GM12891 (cell line): Measurements from ENCODE around the gene GPR151. TPM values are rescaled to one million over a fixed set of nuclear protein-coding genes. Genes with fewer than 3 reads are reported as not detected.
"Not testable (repeated sequence)": the region's sequence is repeated elsewhere in the genome, so short reads cannot be mapped to it uniquely, and the experiment has no call there.

Experiments used
- DNase-seq: peaks from one replicate; pipeline ENCODE4 v3.0.0; 2011; ENCODE audit warnings: low spot score; ENCODE audit not compliant: insufficient read length
- FAIRE-seq: peaks from 2 replicates; lab custom pipeline; 2011; peaks lifted over from hg19 to GRCh38; lab: Jason Lieb, UNC
- PAX5 ChIP-seq: IDR thresholded peaks from 2 replicates; pipeline ENCODE4 v1.6.1; 2011; ENCODE audit warnings: low read length, moderate library complexity, mild to moderate bottlenecking; ENCODE audit not compliant: insufficient read depth, severe bottlenecking
- POLR2A ChIP-seq: IDR thresholded peaks from 2 replicates; pipeline ENCODE4 v1.6.1; 2011; ENCODE audit warnings: low read depth, low read length, control low read depth
- POLR2AphosphoS5 ChIP-seq: IDR thresholded peaks from 2 replicates; pipeline ENCODE4 v1.6.1; 2011; ENCODE audit warnings: low read depth, low read length, control low read depth
- POU2F2 ChIP-seq: IDR thresholded peaks from 2 replicates; pipeline ENCODE4 v1.6.1; 2011; ENCODE audit warnings: low read depth, mild to moderate bottlenecking, control low read depth, low read length, moderate library complexity
- SPI1 ChIP-seq: IDR thresholded peaks from 2 replicates; pipeline ENCODE4 v1.6.1; 2011; ENCODE audit warnings: low read depth, low read length, control low read depth
- TAF1 ChIP-seq: IDR thresholded peaks from 2 replicates; pipeline ENCODE4 v1.6.1; 2011; ENCODE audit warnings: low read depth, low read length, control low read depth
- polyA plus RNA-seq: library from polyadenylated mRNA; unstranded; fragments of >200 nt; gene quantifications from one replicate; pipeline ENCODE4 v1.2.1, GENCODE V29; 2012; ENCODE audit warnings: low read depth, missing spikeins, inconsistent platforms; ENCODE audit not compliant: missing spikeins

The GPR151 gene
- not detected for polyA plus RNA-seq

DNA sequence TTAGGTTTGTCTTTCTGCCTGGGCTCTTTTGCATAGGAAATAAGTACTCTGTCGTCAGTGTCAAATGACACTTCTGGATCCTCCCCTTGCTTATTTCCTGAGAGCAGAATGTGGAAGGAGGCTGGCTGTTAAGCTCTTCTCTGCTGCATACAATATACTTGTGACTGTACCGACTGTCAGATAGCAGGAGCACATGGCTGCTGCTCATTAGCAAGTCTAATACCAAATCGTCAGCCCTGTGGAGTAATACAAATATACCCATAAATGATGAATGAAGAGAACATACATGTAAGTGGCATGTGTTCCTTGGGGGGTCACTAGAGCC, at the start of gene GPR151:
Gene GPR151, minus strand, starts transcription at position 40 of the 325 bp plus-strand sequence. CDS start 77 bp downstream, outside the sequence.
- DNase-seq: no peak
- FAIRE-seq: no peak
- TF ChIP-seq POLR2A (no peak), POU2F2 (no peak), TAF1 (no peak), POLR2AphosphoS5 (no peak)

DNA sequence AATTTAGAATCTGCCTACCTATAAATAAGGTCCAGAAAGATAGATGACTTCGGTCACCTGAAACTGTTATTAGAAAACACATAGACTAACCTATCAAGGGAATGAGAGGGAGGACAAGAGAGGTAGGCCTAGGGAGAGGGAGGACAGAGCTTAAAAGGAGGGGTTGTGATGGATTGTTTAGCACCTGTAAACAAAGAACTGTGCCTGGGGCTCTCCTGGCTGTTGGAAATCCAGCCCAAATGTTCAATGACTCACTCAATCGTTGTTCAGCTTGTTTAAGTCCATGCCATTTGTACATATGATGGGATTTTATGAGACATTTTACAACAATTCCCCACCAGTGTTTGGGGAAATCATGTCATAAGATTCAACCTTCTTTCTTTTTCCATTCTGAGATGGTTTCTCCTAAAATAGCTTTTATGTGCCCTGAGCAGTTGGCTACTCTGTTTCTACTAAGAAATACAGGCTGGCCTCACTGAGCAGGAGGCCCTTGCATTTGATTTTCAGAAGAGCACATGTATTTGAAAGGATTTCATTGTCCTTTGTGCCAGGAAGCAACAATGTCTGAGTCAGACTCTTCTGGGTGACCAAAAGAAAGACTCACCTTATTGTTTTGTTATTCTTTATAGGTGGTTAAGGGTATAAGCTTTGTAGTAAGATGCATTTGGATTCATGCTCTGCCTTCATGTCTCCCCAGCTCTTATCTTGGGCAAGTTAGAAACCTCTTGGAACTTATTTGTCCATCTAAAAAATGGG, 48.2 kb upstream of the GPR151 start:
- FAIRE-seq (no peak), DNase-seq (no peak)
- TF ChIP-seq POLR2AphosphoS5 (no peak), POLR2A (no peak), POU2F2 (no peak), TAF1 (no peak), SPI1 (no peak)

DNA sequence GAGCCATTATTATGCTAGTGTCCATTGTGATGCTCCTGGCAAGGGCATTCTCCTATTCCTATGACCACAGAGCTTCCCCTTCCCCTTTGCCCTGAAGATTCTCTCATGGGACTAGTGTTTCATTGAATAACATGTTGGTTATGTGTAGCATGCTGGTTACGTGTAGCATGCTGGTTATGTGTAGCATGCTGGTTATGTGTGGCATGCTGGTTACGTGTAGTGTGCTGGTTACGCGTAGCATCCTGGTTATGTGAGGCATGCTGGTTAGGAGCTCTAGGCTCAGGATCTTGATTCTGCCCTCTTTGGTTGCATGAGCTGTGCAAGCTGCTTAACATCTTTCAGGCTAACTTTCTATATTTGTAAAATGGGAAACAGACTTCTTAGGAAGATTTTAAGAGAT, 46.5 kb upstream of the GPR151 start:
- TF ChIP-seq POLR2A (no peak), POLR2AphosphoS5 (no peak), SPI1 (no peak), PAX5 (no peak), TAF1 (no peak), POU2F2 (no peak)
- no peak for FAIRE-seq

DNA sequence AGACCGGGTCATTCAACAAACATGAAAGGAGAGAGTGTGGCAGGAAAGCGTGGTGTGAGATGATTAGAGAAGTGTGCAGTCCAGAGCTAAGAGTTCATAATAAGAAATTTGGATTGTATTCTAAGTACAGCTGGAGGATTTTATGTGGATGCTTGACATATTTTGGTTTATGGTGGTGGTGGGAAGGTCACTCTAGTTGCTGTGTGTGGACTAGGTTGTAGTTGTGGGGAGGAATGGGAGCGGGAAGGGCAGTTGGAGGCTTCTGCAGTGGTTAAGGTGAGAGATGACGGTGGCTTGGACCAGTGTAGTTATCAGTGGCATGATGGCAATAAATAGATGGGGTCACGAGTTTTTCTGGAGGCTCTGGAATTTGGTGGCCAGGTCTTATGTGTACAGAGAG, 45.7 kb upstream of the GPR151 start:
- no peak for DNase-seq
- FAIRE-seq: no peak
- TF ChIP-seq POU2F2: no peak
- no peak for TF ChIP-seq POLR2AphosphoS5
- no peak for TF ChIP-seq SPI1
- no peak for TF ChIP-seq PAX5
- no peak for TF ChIP-seq POLR2A

More for the DNA sequence above, 46.5 kb upstream of the GPR151 start:
- DNase-seq: no peak

DNA sequence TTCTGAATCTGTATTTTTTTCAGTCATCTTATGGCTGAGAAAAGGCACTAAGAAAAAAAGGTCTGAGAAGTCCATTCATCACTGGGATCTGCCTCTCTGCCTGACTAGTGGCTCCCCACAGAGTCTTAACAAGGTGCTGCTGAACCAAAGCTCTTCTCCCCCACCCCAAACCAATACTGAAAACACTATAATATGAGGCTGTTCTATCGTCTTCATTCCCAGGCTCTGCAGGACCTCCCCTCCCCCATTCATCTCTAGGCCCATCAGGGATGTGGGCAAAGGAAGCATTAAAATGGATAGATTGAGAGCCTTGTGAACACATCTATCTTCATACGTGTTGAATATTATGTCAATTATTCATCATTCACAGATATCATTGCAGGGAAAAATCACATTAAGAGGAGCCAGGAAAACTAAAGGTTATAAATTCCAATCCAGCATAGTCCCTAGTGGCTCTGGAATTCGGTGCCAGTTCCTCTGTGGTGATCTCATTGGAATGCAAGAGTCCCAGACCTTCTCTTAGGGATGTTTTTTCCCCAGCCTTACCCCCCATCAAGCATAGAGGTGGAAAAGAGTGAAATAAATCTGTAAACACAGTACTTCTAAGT, 44.3 kb upstream of the GPR151 start:
- TF ChIP-seq POU2F2: no peak
- TF ChIP-seq PAX5: no peak
- no peak for TF ChIP-seq POLR2AphosphoS5
- TF ChIP-seq SPI1: no peak
- no peak for TF ChIP-seq TAF1
- no peak for TF ChIP-seq POLR2A
- no peak for FAIRE-seq
- DNase-seq: no peak

DNA sequence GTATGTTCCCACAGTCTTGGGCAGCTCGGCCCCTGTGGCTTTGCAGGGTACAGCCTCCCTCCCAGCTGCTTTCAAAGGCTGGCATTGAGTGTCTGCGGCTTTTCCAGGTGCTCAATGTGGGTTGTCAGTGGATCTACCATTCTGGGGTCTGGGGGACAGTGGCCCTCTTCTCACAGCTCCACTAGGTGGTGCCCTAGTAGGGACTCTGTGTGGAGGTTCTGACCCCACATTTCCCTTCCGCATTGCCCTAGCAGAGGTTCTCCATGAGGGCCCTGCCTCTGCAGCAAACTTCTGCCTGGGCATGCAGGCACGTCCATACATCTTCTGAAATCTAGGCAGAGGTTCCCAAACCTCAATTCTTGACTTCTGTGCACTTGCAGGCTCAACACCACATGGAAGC, 40.9 kb upstream of the GPR151 start:
- FAIRE-seq, DNase-seq: not testable (repeated sequence)

DNA sequence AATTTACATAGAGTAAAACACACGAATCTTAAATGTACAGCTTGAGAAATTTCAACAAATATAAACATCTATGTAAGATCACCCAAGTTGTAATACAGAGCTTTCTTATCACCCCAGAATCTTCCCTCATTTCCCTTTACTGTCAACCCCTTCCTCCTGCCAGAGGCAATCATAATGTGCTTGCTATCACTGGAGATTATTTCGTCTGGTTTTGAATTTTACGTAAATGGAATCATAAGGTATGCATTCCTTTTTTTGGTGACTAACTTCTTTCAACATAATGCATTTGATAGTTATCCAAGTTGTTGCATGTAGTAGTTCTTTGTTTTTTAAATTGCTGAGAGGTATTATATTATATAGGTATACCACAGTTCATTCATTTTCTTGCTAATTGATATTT, 37.5 kb upstream of the GPR151 start:
- DNase-seq: no peak
- FAIRE-seq: no peak

DNA sequence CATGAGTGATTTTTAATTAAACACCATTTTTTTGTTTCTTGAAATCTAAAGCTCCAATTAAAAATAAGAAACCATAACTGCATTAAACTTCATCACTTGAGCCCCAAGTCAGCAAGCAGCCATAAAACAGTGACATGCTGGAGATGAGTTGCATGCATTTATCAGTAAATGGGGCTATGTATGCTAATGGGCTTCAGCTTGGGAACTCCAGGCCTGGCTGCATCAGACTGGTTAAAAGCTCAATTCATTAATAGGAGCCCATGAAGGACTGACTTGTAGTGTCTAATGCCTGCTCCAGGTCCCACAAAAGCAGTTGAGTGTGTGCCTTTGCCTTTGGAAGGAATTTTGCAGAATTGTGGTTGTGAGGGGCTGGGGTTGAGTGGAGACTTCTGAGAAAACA, 33.6 kb upstream of the GPR151 start:
- TF ChIP-seq POLR2AphosphoS5 (no peak), TAF1 (no peak), POLR2A (no peak), PAX5 (no peak), POU2F2 (no peak), SPI1 (no peak)
- FAIRE-seq: no peak

More for the DNA sequence above, 37.5 kb upstream of the GPR151 start:
- TF ChIP-seq POU2F2 (no peak), TAF1 (no peak), SPI1 (no peak)

DNA sequence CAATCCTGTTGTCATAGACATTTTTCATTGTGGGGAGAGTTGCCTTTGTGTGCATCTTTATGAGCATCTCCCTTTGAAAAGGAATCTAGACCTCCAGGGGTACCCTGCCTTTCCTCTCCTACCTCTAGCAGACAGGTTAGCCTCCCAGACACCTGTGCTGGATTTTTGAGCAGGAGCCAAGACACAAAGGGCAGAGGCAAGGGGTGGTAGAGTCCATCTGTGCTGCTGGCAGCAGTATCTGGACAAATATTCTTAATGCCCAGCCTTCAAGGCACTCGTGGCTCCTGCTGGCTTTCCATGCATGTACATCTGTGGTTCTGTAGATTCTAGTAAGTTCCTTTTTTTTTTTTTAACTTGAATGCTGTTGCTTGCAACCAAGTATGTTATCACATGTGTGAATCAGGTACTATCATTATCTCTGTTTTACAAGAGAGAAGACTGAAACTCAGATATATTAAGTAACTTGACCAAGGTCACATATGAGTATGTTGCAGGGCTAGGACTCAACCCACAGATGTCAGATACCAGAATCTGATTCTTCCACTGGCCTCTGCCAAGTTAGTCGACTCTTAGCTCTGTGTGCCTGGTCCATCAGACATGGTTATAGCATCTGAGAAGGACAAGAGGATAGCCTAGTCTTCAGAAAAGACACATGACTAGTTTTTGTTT, 32.9 kb upstream of the GPR151 start:
- no peak for FAIRE-seq
- DNase-seq: no peak
- TF ChIP-seq POLR2A: no peak
- no peak for TF ChIP-seq POLR2AphosphoS5
- TF ChIP-seq POU2F2: no peak
- TF ChIP-seq PAX5: no peak
- no peak for TF ChIP-seq TAF1
- no peak for TF ChIP-seq SPI1

More for the DNA sequence above, 33.6 kb upstream of the GPR151 start:
- no peak for DNase-seq

DNA sequence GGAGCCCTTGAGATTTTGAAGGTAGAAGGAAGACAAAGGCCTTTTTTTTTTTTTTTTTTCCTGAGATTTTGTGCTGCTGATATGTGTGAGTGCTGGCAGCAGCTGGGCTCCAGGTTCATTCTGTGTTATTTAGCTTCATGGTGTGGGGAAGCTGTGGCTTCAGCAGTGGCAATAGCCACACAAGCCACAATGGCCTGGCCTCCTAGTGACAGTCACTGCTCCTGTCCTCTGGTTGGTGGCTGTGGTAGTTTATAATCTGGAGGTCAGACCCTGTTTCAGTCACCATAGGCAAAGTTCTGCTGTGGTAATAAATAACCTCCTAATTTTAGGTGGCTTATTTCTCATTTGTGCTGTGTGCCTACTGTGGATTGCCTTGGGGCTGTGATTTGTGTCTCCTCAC, 28.2 kb upstream of the GPR151 start:
- DNase-seq (no peak), FAIRE-seq (no peak)
- TF ChIP-seq SPI1 (no peak), TAF1 (no peak), POLR2A (no peak), POU2F2 (no peak), PAX5 (no peak), POLR2AphosphoS5 (no peak)
